Dedifferentiated amniotic fluid mesenchymal stem cell (primary cell): Measurements from ENCODE around the gene AP2A2.
"Not testable (repeated sequence)": the region's sequence is repeated elsewhere in the genome, so short reads cannot be mapped to it uniquely, and the experiment has no call there.

Experiments used
- DNase-seq: peaks from one replicate; pipeline ENCODE4 v3.0.0-alpha.2; 2016; ENCODE audit errors: extremely low spot score

Gene AP2A2

DNA sequence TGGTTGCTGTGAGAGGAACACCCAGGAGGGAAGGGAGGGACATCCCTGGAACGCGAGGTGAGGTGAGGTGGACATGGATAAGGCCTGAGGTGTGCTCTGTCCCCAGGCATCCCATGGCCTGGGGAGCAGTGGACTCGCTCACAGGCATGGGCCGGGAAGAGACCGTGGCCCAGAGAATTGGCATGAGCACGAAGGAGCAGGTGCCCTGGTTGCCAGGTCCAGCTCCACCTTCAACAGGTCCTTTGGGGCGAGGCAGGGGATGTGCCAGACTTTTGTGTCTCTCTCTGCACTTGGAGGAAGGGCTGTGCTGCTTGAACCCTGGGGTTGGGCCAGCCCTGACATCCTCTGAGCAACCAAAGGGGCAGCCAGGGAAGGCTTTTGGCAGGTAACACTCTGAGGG, 89.4 kb downstream of the AP2A2 start:
- no peak for DNase-seq

DNA sequence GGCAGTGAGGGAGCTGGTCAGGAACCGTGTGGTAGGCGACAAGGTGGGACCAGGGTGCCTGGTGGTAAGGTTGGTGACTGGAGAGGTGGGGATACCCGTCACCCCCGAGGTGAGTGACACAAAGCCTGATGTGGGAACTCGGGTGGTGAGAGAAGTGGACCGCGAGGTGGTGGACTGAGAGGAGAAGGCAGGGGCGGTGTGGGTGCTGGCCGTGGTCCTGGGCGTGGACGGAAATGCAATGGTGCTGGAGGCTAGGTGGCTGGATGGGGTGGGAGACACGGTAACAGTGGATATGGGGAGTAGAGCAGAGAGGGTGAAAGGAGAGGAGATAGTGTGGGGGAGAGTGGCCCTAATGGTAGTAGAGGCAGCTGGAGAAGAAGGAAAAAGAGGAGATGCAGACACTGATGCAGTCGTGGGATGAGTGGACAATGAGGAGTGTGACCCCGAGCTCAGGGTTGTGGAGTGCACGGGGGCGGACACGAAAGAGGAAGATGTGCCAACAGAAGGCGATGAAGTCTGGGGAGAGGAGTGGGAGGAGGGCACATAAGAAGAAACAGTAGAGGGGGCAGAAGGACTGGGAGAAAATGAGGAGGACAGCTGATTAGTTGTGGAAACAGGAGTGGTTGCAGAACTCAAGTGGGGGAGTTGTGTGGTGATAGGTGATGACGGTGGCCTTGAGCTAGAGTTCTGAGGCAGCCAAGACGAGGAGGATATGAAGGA, 90.3 kb downstream of the AP2A2 start:
- DNase-seq, result no peak

DNA sequence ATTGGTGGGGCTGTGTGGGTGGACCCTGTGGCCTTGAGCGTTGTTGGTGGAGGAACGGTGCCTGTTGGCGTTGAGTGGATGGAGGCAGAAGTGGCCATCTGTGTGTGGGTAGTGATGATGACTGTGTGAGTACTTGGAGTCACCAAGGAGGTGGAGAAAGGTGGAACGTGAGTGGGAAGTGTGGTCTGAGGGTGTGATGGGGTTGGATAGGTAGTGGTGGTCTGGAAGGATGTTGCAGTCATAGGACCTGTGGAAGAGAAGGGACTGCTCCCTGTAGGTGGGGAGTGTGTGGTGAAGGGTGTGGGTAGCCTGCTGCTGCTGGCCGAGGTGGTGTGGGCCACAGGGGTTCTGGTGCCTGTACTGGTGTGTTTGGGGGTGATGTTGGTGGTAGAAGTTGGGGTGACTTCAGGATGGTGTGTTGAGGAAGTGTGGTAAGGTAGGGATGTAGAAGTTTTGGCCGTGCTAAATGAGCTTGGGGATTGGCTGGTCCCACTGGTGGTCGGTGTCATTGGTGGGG, 91.0 kb downstream of the AP2A2 start:
- not testable (repeated sequence) for DNase-seq

DNA sequence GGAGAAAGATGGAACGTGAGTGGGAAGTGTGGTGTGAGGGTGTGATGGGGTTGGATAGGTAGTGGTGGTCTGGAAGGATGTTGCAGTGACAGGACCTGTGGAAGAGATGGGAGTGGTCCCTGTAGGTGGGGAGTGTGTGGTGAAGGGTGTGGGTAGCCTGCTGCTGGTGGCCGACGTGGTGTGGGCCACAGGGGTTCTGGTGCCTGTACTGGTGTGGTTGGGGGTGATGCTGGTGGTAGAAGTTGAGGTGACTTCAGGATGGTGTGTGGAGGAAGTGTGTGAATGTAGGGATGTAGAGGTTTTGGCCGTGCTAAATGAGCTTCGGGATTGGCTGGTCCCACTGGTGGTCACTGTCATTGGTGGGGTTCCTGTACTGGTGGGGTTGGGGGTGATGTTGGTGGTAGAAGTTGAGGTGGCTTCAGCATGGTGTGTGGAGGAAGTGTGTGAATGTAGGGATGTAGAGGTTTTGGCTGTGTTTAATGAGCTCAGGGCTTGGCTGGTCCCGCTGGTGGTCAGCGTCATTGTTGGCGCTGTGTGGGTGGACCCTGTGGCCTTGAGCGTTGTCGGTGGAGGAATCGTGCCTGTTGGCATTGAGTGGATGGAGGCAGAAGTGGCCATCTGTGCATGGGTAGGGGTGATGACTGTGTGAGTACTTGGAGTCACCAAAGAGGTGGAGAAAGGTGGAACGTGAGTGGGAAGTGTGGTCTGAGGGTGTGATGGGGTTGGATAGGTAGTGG, 91.8 kb downstream of the AP2A2 start:
- DNase-seq, result no peak

DNA sequence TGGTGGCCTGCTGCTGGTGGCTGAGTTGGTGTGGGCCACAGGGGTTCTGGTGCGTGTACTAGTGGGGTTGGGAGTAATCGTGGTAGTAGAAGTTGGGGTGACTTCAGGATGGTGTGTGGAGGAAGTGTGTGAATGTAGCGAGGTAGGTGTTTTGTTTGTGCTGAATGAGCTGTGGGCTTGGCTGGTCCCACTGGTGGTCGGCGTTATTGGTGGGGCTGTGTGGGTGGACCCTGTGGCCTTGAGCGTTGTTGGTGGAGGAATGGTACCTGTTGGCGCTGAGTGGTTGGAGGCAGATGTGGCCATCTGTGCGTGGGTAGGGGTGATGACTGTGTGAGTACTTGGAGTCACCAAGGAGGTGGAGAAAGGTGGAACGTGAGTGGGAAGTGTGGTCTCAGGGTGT, 92.4 kb downstream of the AP2A2 start:
- no peak for DNase-seq

DNA sequence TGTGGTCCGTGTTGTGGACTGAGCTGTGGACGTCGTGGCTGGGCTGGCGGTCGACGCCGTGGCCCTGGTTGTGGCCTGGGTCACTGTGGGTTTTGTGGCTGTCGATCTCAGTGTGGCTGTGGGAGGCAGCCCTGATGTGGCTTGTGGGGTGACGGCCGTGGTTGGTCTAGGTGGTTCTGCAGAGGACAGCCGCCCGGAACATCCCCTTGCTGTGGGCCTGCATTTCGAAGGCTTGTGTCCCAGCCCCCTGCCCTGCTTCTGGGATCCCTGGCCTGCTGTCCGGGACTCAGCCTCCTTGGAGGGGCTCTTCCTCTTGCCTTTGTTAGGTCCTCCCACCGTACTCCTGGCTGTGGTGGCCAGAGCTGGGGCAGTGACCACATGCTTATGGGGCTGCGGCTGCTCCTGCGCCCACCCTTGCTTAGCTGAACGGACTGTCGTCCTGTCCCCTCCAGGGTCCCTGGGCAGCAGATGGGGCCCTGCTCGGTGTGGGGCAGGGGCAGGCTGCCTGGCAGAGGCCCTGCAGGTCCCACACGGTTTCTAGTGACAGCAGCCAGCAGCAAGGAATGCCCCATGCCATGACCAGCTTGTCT, 93.7 kb downstream of the AP2A2 start:
- no peak for DNase-seq

DNA sequence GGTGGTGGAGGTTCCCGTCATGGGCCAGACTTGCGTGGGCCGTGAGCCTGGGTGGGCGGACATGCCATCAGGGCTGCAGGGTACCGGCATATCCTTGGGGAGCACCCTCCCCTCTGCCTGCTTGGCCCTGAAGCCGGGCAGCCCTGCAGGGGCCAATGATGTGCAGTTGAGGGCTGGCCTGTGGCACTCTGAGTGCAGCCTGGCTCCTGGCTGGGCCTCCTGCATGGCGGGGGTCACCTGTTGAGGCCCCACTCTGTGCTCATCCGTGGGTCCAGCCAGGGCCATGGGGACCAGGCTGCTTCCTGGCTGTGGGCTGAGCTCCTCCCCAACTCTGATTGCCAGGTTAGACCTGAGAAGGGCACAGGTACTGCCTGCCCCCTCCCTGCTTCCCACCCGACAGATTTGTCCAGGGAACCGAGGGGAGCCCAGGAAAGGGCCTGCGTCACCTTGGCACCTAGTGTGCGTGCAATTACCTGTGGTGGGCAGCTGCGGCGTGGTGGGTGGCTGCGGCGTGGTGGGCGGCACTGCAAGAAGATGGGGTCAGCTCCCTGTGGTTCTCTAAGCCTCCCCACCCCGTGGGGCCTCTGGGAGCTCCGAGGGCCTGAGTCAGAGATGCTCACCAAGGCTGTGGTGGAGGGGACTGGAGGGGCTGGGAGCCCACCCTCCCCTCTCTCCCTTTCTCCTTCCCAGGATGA, 94.7 kb downstream of the AP2A2 start:
- no peak for DNase-seq

DNA sequence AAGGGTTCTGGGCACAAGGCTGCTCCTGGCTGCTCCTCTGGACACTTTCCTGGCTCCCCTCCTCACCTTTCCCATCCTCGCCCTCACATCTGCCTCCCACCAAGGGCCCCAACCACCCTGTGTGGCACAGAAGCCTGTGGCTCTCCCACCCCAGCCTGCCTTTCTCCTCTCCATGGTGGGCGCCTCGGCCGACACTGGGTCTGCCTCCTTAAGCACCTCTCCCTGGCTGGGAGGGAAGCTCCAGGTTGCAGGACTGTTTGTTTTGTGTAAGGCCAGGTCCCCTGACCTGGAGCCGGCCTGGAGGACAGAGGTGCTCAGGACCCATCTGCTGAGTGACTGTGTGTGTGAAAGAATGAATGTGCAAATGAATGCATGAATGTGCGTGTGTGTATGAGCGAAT, 96.7 kb downstream of the AP2A2 start:
- no peak for DNase-seq

DNA sequence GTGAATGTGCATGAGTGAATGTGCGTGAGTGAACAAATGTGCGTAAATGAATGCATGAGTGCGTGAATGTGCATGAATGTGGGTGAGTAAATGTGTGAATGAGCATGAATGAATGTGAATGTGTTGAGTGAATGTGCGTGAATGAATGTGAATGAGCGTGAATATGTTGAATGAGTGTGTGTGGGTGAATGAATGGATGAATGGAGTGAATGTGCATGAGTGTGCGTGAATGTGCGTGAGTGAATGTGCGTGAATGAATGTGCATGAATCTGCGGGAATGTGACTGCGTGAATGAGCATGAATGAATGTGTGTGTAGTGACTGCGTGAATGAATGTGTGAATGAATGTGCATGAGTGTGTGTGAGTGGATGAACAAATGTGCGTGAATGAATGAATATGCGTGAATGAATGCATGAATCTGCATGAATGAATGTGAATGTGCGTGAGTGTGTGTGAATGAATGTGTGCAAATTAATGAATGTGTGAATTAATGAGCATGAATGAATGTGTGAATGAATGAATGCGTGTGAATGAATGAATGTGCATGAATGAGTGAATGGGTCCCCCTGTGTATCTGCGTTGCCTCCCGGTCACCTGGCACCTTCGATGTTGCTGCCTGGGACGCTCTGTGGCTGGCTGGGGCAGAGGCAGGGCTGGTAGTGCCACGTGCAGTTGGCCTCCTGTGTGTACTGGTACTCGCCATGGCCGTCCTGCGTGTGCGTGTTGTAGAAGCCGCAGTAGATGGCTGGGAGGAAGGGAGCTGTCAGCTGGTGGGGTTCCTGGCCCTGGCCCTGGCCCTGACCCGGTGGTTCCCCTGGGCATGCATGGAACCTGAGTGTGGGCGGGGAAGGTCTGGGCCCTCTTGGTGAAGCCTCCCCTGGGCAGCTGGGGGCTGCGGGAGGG, 97.5 kb downstream of the AP2A2 start:
- DNase-seq, result no peak

DNA sequence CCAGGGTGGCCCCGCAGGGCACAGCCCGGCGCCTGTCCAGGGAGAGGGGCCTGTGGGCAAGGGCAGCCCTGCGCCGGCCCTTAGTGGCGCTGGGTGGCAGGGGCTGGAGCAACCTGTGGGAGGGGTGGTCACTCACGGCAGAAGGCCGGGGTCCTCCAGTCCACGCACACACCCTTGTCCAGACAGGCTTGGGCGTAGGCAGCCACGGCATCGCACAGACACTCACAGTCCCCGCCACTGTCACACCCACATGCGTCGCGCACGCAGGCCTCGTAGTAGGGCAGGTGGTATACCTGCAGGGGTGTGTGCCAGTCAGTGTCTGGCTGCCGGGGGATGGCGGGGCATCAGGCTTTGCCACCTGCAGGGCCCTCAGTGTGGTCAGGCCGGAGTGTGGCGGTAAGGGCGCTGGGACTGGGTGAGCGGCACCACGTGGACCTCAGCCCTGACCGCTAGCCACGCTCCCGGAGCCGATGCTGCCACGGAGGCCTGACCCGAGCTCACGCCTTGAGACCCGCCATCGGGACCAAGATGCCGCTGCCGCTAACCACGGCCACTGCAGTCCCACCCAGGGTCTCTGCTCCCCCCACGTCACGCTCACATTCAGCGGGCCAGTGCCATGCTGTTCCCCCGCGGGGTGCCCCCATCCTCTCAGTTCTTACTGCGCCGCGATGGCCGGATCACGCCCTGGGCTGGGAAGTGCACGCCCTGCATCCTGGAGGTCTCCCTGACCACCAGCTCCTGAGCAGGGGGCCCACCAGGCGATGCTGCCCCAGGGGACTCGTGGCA, 98.3 kb downstream of the AP2A2 start:
- DNase-seq, result no peak

DNA sequence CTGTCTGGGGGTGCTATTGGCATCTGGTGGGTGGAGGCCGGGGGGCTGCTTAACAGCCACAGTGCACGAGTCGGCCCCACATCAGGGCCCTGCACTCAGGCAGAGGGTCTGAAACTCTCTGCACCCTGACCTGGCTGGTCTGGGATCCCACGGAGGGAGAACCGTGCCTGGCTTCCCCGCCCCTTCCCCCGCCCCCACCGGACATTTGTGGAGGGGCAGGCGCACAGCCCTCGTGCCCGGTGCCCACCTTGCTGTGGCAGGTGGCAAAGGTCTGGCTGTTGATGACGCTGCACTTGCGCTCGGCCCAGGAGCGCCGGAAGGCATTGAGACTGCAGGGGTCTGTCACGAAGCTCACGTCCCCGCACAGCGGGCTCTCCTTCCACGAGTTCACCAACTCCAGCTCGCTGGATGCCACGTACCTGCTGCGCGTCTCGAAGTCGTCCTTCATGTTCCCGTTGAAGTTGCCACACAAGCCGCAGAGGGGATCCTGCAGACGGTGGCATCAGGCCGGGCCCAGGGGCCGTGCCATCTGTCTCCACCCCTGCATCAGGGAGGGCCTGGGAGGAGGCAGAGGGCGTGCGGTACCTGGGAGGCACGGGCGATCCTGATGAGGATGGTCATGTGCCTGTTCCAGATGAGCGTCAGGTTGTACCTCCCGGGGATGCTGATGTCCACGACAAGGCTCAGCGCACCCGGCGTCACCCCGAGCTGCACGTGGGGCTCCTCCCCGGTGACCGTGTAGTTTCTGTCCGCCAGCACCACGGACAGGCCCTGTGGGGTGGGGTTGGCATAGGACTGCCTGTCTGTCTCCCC, 99.1 kb downstream of the AP2A2 start:
- no peak for DNase-seq

DNA sequence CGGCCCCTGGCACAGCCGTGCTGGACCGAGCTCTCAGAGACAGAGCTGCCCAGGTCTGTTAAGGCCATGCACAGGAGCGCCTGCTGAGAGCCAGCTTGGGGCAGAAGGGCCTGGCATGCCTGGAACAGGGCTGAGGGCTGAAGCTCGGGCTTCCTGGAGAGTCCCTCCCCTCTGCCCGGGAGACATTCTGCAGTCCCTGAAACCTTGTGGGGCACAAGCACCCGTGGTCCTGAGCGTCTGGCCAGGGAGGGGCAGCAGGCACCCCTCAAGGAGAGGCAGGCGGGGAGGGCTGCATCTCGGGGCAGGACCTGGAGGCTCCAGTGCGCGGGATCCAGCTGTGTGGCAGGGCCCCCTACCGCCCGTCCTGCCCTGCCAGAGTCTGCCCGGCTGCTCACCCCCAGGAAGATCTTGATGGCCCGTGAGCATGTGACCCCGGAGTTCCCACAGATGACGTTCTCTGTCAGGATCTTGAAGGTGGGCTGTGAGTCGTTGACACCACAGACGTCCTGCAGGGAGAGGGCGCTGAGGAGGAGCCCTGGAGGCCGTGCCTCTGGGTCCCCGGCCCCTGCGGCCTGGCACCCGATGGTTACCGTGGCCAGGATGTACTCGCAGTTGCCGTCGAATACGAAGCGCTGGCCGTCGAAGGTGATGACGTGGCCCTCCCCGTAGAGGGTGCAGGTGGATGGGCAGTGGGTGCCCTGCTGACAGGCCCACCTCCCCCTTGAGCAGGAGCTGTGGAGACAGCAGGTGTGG, 99.9 kb downstream of the AP2A2 start:
- DNase-seq, result no peak

DNA sequence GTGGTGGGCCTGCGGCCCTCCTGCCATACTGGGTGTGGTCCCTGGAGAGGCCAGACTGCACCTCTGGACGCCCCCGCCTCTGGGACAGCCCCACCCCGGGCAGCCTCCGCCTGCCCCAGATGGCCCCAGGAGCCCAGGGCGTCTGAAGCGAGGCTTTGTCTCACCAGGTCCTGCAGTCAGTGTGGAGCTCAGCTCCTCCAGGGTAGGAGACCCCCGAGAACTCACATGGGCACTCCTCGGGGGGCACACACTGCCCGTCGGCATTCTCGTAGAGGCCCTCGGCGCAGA, 100.4 kb downstream of the AP2A2 start:
- no peak for DNase-seq

DNA sequence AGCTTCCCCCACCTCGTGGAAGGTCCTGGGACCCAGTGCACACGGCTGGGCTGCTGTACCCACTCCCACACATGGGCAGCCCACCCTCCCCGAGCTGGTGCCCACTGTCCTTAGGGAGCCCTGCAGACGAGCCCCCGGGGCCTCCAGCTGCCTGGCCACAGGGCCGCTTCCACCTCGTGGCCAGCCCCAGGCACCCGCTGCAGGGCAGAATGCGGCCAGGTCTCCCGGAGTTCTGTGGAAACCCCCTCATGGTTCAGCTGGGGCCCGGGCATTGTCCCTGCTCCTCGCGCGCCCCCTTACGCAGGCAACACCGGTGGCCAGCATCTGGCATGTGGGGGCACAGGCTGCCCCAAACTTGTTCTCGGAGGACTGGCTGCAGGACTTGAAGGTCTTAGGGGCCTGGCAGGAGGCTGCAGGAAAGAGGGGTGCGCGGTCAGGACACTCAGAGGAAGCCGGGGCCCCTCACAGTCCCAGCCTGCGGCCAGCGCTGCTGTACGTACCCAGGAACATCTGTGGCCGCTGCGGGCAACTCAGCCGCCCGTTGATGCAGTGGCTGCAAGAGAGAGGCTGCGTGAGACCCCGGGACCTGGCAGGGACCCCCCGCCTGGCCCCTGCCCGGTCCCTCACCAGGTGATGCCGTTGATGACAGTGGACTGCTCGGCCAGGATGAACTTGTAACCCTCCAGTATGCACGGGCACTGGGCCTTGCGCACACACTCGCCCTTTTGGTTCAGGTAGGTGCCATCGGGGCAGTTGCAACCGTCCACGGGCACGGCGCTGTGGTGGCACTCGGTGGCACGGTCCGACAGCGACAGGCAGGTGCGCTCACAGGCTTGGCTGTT, 101.2 kb downstream of the AP2A2 start:
- DNase-seq, result no peak

DNA sequence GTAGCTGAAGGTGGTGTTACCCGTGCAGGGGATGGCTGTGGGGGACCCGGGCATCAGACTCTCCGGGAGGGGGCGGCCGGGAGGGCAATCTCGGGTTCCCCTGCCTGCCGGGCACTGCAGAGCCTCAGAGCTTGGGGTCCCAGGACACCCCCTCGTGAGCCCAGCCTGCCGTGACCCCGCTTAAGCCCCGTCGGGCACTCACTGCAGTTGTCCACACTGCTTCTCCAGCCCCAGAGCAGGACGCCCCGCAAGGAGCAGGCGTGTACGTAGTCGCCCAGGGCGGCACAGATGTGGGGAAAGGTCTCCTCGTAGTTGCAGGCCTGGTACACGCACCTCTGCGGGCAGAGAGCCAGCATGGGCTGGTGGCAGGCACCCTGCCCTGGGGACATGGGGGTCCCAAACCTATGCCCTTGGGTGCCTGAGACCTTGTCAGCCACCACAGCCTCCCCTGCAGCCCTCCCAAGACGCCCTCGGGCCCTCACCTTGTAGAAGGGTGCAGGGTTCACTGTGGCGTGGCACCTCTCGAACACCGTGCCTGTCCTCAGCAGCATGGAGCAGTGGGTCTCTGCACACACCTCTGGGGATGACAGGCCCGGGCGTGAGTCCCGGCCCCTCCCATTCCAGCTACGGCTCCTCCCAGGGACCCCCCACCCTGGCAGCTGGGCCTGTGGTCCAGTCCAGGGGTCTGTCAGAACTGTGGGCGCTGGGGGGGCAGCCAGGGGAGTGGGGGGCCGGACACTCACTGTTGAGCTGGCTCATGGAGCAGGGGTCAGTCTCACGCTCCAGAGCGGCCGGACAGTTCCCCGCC, 102.0 kb downstream of the AP2A2 start:
- no peak for DNase-seq

DNA sequence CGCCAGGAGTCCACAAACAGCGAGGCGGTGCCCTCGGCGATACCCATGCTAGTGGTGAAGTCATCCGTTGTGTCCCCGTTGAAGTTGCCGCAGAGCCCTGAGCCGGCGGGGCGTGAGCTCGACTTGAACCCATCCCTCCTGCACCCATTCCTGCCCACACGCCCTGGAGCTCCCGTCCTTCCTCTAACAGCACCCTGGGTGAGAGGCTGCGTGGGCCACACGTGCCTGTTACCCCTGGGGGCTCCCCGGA, 102.5 kb downstream of the AP2A2 start:
- DNase-seq, result no peak

DNA sequence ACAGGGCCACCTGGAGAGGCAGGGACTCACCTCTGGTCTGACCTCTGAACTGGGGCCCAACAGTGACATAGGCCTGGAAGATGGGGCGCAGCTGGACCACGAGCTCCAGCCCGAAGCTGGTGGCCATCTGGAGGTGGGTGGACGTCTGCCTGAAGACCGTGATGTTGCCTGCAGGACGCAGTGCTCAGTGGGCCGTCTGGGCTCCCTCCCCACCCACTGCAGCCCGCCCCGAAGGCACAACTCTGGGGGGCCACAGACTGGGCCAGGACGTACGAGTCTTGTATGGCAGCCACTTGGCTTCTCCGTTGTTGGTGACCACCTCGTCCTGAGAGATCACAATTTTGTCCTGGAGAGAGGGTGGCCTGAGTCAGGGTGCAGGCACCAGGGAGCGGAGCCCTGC, 102.9 kb downstream of the AP2A2 start:
- no peak for DNase-seq

DNA sequence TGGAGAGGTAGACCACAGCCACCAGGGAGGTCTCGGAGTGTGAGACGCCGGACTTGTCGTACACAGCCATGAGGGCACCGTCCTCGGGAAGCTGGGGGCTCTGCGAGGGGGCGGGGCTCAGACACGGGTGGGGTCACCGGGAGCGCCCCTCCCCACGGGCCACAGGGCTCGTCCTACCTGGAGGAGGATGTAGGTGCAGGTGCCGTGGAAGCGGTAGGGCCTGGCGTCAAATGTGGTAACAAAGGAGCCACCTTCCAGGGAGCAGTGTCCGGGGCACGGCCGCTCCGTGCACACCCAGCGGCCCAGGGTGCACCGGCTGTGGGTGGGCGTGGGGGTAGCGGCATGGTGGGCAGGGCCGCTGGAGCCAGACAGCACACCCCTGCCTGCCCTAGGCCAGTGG, 103.4 kb downstream of the AP2A2 start:
- DNase-seq, result no peak
